ENCODE data around the gene PTRHD1.
"Not testable (repeated sequence)": the region's sequence is repeated elsewhere in the genome, so short reads cannot be mapped to it uniquely, and the experiment has no call there.

PTRHD1 gene, protein sequence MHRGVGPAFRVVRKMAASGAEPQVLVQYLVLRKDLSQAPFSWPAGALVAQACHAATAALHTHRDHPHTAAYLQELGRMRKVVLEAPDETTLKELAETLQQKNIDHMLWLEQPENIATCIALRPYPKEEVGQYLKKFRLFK

DNA sequence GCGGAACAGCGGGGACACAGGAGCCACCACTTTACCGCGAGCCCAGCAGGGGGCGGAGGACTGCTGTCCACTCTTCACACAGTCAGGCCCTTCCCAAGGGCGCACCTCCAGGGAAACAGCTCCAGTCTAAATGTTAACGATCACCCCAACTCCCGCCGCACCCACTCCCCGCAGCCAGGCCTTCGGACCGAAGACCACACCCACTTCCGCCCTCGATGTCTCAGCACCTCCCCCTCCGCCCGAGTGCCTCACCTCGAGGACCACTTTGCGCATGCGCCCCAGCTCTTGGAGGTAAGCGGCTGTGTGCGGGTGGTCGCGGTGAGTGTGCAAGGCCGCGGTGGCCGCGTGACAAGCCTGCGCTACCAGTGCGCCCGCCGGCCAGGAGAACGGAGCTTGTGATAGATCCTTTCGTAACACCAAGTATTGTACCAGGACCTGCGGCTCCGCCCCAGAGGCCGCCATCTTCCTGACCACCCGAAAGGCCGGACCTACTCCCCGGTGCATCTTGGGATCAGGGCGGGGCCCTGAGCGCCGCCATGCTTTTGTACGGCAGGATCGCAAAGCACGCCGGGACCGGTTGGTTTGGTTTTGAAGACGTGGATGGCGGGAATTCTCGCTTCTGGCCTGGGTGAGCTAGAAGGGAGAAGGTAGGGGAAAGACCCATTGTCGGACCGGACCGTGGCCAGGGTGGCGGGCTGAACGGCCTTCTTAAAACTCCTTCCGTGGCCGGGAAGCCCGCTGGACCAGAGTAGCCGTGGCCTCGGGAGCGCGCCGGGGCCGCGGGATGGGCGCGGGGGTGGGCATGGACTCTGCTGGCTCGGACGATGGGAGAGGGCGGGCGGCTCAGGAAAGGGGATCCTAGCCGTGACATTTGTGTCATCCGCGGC is at the start of gene PTRHD1, which contains the start of gene CENPO:
TSS of gene PTRHD1 (minus strand) at position 518 of the 887 bp plus-strand sequence. CDS start at position 504, 14 bp downstream.
TSS of gene CENPO (plus strand) at position 552 of the 887 bp plus-strand sequence. CDS start 495 bp downstream, outside the sequence.
- peak within 1 kb of the TSS; percentile 99 for H3K27ac Mint-ChIP-seq (ENCODE audit: low read depth)
- H3K9me3 Mint-ChIP-seq = no peaks in the 10 kb centered on the region

DNA sequence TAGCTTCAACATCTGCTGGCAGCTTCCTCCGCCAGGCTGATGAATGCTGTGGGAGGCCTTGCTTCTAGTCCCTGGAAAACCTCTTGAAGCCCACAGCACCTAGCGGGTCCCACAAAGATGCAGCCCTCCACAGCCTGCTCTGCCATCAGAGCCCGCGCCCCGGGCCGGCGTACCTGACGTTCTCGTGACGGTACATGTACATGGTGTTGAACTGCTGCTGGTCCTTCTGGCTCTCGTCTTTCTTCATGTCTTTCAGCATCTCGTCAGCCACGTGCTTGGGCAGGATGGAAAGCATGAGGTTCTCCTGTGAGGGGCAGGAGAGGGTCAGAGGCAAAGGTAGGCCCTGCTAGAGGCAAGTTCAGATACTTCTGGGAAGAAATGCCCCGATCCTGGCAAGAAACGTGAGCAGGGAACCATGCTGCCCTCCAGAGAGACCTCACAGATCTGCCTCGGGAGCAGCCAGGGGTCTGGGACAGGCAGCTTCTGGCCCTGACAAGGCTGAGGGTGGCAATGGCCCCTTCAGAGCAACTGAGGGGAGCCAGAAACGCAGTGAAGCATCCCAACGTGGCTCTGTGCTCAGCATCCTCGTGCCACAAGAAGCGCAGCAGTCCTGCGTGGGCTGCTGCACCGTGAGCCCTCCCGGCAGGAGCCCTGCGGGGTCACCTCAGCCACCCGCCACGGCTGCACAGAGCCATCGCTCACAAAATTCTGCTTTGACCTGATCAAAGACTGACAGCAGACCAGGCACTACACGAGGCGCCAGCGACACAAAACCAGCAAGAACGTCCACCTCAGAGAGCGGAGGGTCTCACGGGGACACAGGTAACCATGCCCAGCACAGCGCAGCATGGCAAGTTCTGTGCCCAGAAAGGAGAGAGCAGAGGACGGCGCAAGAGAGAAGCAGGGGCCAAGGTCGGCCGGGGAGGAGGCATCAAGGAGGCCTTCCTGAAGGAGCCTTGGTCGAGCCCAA is 49.2 kb upstream of the PTRHD1 start:
- Mint-ChIP-seq H3K27me3 (no peaks in the 10 kb centered on the region), H3K4me3 (no peak overlapping the region), H3K4me1 (no peaks in the 10 kb centered on the region), H3K27ac (ENCODE audit: low read depth) (peak overlapping the region; percentile 19), H3K36me3 (ENCODE audit: insufficient read depth) (peaks cover 5% of the 10 kb centered on the region), H3K9me3 (no peaks in the 10 kb centered on the region)
- no peak for ATAC-seq (replicated peaks; ENCODE audit: extremely low read depth, poor library complexity, severe bottlenecking)
- DNase-seq (ENCODE audit: low spot score in 2 of 2) = no peak

More for the DNA sequence above, at the start of gene PTRHD1, which contains the start of gene CENPO:
- DNase-seq (ENCODE audit: low spot score in 2 of 2) (peak; percentile 93 to 94), ATAC-seq (replicated peaks; ENCODE audit: extremely low read depth, poor library complexity, severe bottlenecking) (peak; percentile 99)
- Mint-ChIP-seq H3K27me3 (no peaks in the 10 kb centered on the region), H3K4me1 (peaks cover 8% of the 10 kb centered on the region), H3K4me3 (peak within 1 kb of the TSS; percentile 99), H3K36me3 (ENCODE audit: insufficient read depth) (peaks cover 9% of the 10 kb centered on the region)

DNA sequence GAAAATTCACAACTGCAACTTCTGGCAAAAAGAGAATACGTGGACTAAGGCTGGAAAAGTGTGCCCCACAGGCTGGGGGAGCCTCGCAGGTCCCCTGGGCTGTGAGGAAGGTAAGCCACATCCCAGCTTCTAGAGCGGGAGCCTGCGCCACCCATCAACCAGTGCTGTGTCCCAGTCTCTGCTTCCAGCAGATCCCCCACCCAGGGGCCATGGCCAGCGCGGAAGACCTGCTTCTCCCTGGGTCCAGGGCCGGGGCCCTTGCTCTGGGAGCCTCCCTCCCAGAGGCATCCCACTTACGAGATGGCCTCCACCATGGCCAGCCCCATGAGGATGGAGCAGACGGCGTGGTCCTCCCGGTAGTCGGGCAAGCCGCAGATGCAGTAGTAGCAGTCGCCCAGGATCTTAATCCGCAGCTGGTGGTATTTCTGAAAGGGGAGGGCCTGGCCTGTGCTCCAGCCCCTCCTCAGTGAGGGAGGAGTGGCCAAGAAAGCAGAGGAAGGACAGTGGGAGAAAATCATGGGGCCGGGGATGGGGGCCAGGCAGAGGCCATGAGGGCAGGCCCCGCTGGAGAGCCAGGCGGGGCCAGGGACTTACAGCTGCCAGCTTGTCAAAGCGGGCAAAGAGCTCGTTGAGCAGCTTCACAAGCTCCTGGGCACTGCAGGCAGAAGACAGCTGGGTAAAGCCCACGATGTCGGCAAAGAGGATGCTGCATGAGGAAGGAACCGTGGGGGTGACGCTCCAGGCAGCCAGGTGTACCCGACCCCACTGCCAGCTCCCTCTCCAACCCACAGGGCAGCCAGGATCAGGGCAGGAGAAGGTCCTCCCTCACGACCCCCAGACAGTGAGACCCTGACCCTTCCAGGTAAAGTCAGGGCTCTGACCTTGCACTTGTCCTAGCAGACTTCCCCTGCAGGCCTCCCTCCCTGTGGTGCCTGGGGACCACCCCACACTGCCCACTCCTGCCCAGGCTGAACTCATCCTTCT is 48.1 kb upstream of the PTRHD1 start:
- Mint-ChIP-seq H3K4me1 (no peaks in the 10 kb centered on the region), H3K4me3 (no peak overlapping the region), H3K27ac (ENCODE audit: low read depth) (peak overlapping the region; percentile 46), H3K36me3 (ENCODE audit: insufficient read depth) (peaks cover 10% of the 10 kb centered on the region), H3K9me3 (no peaks in the 10 kb centered on the region), H3K27me3 (no peaks in the 10 kb centered on the region)
- ATAC-seq (replicated peaks; ENCODE audit: extremely low read depth, poor library complexity, severe bottlenecking) = no peak
- no peak for DNase-seq (ENCODE audit: low spot score in 2 of 2)

DNA sequence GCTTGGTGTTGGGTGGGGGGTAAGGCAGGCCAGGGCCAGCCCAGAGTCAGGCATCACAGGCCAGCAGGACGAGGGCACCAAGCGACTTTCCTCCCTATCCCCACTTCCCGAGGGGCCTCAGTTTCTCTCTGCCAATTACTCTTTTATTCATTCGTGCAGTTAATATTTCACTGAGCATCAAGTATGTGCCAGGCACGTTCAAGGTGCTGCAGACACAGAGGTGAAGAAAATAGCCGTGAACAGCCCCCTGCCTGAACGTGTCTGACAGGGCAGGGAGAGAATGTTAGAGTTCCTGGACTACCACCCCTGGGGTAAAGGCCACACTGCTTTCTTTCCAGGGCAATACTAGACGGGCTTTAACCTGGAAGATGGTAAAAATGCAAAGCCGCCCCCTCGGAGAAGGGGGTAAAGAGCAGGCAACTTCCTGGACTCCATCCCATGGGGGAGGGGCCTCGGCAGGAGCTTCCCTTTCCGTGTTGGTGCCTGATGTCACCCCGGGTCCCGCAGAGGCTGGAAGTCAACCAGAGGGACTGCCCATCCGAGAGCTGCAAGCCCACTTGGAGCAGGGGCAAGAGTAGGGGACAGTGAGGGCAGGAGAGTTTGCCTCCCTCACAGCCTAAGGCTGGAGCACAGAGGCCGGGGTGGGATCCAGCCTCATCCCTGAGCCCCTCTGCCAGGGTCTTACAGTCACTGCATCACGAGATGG is 47.1 kb upstream of the PTRHD1 start:
- Mint-ChIP-seq H3K36me3 (ENCODE audit: insufficient read depth) (peaks cover 10% of the 10 kb centered on the region), H3K27me3 (no peaks in the 10 kb centered on the region), H3K4me1 (no peaks in the 10 kb centered on the region), H3K27ac (ENCODE audit: low read depth) (no peak overlapping the region), H3K9me3 (no peaks in the 10 kb centered on the region), H3K4me3 (no peak overlapping the region)
- DNase-seq (ENCODE audit: low spot score in 2 of 2) (no peak), ATAC-seq (replicated peaks; ENCODE audit: extremely low read depth, poor library complexity, severe bottlenecking) (no peak)

DNA sequence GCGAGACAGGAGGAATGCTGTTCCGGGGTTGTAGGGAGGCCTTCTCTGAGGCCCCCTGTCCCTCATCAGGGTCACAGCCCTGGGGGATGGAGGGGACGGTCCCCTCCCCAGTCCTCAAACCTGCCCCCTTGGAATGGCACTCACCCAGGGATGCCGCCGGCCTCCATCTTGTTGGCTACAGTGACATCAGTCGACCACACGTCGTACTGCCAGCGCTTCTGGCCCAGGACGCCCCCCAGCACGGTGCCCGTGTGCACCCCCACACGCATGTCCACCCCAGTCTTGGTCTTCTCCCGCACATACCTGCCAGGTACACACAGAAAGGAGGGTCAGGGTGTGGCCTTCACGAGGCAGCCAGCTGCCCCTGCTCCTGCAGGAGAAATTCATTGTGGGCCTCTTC is 46.5 kb upstream of the PTRHD1 start:
- no peak for ATAC-seq (replicated peaks; ENCODE audit: extremely low read depth, poor library complexity, severe bottlenecking)
- peaks cover 10% of the 10 kb centered on the region for H3K36me3 Mint-ChIP-seq (ENCODE audit: insufficient read depth)
- H3K9me3 Mint-ChIP-seq = no peaks in the 10 kb centered on the region
- H3K27ac Mint-ChIP-seq (ENCODE audit: low read depth) = no peak overlapping the region
- DNase-seq (ENCODE audit: low spot score in 2 of 2) = no peak
- H3K4me1 Mint-ChIP-seq = no peaks in the 10 kb centered on the region
- no peaks in the 10 kb centered on the region for H3K27me3 Mint-ChIP-seq
- H3K4me3 Mint-ChIP-seq = no peak overlapping the region

DNA sequence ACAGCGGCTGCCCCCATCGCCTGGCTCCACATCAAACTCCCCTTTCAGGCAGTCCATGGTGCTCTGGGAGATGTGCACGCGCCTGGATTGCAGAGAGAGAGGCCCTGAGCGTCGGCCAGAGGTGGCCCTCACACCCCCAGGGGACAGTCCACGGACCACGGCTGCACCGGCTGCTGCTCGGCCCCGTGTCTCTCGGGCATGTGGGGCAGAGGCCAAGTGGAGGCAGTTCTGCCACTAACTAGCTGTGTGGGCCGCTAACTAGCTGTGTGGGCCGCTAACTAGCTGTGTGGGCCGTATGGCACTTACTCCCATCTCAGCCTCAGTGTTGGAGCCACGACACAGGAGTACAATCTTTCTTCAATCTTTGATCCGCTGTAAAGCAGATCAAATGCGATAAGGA is 45.4 kb upstream of the PTRHD1 start:
- Mint-ChIP-seq H3K4me3 (no peak overlapping the region), H3K36me3 (ENCODE audit: insufficient read depth) (peaks cover 10% of the 10 kb centered on the region), H3K4me1 (no peaks in the 10 kb centered on the region), H3K27ac (ENCODE audit: low read depth) (no peak overlapping the region), H3K27me3 (no peaks in the 10 kb centered on the region), H3K9me3 (no peaks in the 10 kb centered on the region)
- no peak for DNase-seq (ENCODE audit: low spot score in 2 of 2)
- no peak for ATAC-seq (replicated peaks; ENCODE audit: extremely low read depth, poor library complexity, severe bottlenecking)

DNA sequence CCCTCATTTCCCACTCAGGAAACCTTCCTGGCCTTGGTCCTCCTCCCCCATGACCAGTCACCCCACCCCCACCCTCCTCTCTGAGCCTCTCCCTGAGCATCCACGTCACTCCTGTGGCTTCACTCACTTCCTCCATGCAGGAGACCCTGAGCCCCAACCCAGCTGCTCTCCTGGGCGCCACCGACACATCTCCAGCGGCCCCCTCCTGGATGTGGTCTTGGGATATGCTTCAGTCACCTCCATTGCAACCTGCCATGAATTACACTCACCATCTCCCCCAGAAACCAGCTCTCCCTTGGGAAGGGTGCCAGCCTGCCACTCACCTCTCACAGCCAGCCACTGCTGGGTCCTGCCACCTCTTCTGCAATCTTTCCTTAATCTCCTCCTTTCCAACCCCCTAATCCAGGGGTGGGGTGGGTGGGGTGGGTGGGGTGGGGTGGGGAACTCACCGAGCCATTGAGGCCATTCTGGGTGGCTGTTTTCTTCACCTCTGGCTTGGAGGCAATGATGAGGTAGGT is 44.9 kb upstream of the PTRHD1 start:
- H3K4me3 Mint-ChIP-seq = no peak overlapping the region
- DNase-seq (ENCODE audit: low spot score in 2 of 2) = no peak
- ATAC-seq (replicated peaks; ENCODE audit: extremely low read depth, poor library complexity, severe bottlenecking) = no peak
- H3K36me3 Mint-ChIP-seq (ENCODE audit: insufficient read depth) = peaks cover 10% of the 10 kb centered on the region
- no peak overlapping the region for H3K27ac Mint-ChIP-seq (ENCODE audit: low read depth)
- H3K27me3 Mint-ChIP-seq = no peaks in the 10 kb centered on the region
- H3K9me3 Mint-ChIP-seq = no peaks in the 10 kb centered on the region
- no peaks in the 10 kb centered on the region for H3K4me1 Mint-ChIP-seq

DNA sequence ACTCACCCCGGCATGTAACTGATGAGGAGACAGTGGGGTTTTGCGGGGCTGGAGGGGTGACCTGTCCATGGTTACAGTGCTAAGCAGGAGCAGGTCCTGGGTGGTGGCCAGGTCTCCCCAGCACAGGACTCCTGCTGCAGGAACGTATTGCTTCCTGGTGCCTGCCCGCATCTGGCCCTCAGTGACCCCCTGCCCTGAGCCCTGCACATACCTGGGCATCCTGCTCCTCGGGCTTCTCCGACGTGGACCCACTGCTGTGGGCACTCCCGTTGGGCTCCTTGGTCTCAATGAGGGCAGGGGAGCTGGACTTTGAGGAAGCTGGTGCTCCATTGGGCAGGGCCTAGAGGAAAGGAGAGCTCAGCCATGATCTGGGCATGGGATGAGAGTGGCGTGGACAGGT is 43.5 kb upstream of the PTRHD1 start:
- ATAC-seq (replicated peaks; ENCODE audit: extremely low read depth, poor library complexity, severe bottlenecking) (no peak), DNase-seq (ENCODE audit: low spot score in 2 of 2) (no peak)
- H3K4me3 Mint-ChIP-seq = no peak overlapping the region
- H3K27me3 Mint-ChIP-seq = no peaks in the 10 kb centered on the region
- H3K4me1 Mint-ChIP-seq = no peaks in the 10 kb centered on the region
- H3K27ac Mint-ChIP-seq (ENCODE audit: low read depth) = no peak overlapping the region
- H3K36me3 Mint-ChIP-seq (ENCODE audit: insufficient read depth) = peaks cover 10% of the 10 kb centered on the region
- H3K9me3 Mint-ChIP-seq = no peaks in the 10 kb centered on the region

DNA sequence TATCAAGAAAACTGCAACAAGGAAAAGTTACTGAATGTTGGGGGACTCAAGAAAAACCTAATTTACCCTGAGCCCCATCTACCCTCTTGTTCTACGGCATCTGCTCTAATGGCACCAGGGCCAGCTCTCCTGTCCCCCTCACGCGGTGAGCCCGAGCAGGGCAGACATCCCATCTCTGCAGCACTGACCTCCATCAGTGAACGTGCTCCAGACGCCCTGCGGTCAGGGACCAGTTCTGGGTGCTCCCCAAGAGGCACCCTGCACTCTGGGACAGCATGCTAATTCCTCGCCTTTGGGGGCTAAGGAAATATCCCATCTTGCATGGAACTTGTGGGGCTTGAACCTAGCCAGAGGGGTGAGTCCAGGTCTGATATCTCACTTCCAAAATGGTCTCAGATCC is 43.0 kb upstream of the PTRHD1 start:
- Mint-ChIP-seq H3K9me3 (no peaks in the 10 kb centered on the region), H3K27me3 (no peaks in the 10 kb centered on the region), H3K4me1 (no peaks in the 10 kb centered on the region), H3K27ac (ENCODE audit: low read depth) (no peak overlapping the region), H3K36me3 (ENCODE audit: insufficient read depth) (peaks cover 10% of the 10 kb centered on the region), H3K4me3 (no peak overlapping the region)
- no peak for DNase-seq (ENCODE audit: low spot score in 2 of 2)
- ATAC-seq (replicated peaks; ENCODE audit: extremely low read depth, poor library complexity, severe bottlenecking) = no peak

DNA sequence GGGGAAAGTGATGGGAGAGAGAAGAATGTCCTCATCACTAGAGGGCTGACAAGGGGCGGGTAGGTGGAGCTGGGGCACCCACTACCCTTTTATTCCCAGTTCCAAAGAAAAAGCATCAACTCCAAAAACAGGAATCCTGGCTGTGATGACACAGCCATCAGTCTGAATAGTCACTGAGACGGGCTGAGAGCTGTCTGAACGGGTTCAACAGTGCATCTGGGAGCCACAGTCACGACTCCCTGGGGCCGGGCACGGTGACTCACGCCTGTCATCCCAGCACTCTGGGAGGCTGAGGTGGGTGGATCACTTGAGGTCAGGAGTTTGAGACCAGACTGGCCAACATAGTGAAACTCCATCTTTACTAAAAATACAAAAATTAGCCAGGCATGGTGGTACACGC is 42.2 kb upstream of the PTRHD1 start:
- H3K27ac Mint-ChIP-seq (ENCODE audit: low read depth); H3K4me3 Mint-ChIP-seq; H3K4me1 Mint-ChIP-seq; H3K36me3 Mint-ChIP-seq (ENCODE audit: insufficient read depth); DNase-seq (ENCODE audit: low spot score in 2 of 2); H3K27me3 Mint-ChIP-seq; ATAC-seq (replicated peaks; ENCODE audit: extremely low read depth, poor library complexity, severe bottlenecking); H3K9me3 Mint-ChIP-seq: not testable (repeated sequence)
